PC-3 (cell line): Measurements from ENCODE around the gene HSD17B12. TPM values are rescaled to one million over a fixed set of nuclear protein-coding genes. Genes with fewer than 3 reads are reported as not detected.
A peak's percentile ranks its signal among the peaks of the same experiment; 100 is the strongest.

Experiments
- ATAC-seq: fragments of 200-7000 bp; cut with Tn5 transposase; 2 replicates; pipeline ENCODE4 v1.9.1; 2020; ENCODE audit warnings: mild to moderate bottlenecking, moderate library complexity
- BruUV-seq: library from RNA; stranded (reverse); fragments of 400-500 nt; replicated peaks from 2 replicates; lab custom pipeline; 2021; lab: Mats Ljungman, UMichigan
- CTCF ChIA-PET: fragments of 300-600 bp; sonication (Branson Sonifier 250); formaldehyde crosslinking; loops from one replicate; lab custom pipeline; 2022; ENCODE audit warnings: antibody characterized with exemption; lab: Charles Lee
- POLR2A ChIA-PET: fragments of 300-600 bp; sonication (Branson Sonifier 250); formaldehyde crosslinking; loops from one replicate; lab custom pipeline; 2022; ENCODE audit warnings: antibody characterized with exemption; ENCODE audit not compliant: unreplicated experiment; lab: Charles Lee
- DNase-seq: peaks from one replicate; pipeline ENCODE4 v3.0.0-alpha.2; 2015
- H2AFZ ChIP-seq: fragments of 300-600 bp; sonication (generic); 2 replicates; pipeline ENCODE4 v1.6.0; 2016; ENCODE audit warnings: antibody characterized with exemption, low read length
- H3F3A ChIP-seq: fragments of 300-600 bp; sonication (generic); one replicate; pipeline ENCODE4 v1.6.0; 2017; ENCODE audit warnings: antibody characterized with exemption, low read length, control low read depth, mild to moderate bottlenecking; ENCODE audit not compliant: unreplicated experiment
- H3K27ac ChIP-seq: fragments of 300-600 bp; sonication (generic); 2 replicates; pipeline ENCODE4 v1.5.1; 2016; ENCODE audit warnings: mild to moderate bottlenecking, low read length
- H3K27me3 ChIP-seq: fragments of 300-600 bp; sonication (generic); 2 replicates; pipeline ENCODE4 v1.6.1; 2016; ENCODE audit warnings: low read length, mixed read lengths
- H3K36me3 ChIP-seq: fragments of 300-600 bp; sonication (generic); 2 replicates; pipeline ENCODE4 v1.6.1; 2016; ENCODE audit warnings: low read depth, mixed run types, low read length, mixed read lengths
- H3K4me1 ChIP-seq: fragments of 300-600 bp; sonication (generic); 2 replicates; pipeline ENCODE4 v1.5.1; 2016; ENCODE audit warnings: low read length; ENCODE audit not compliant: insufficient read depth
- H3K4me2 ChIP-seq: fragments of 300-600 bp; sonication (generic); 2 replicates; pipeline ENCODE4 v1.6.0; 2016; ENCODE audit warnings: low read length
- H3K4me3 ChIP-seq: fragments of 300-600 bp; sonication (generic); 2 replicates; pipeline ENCODE4 v1.5.1; 2016; ENCODE audit warnings: mild to moderate bottlenecking, low read length, mixed read lengths
- H3K79me2 ChIP-seq: fragments of 300-600 bp; sonication (generic); 2 replicates; pipeline ENCODE4 v1.6.1; 2017; ENCODE audit warnings: low read length, mixed read lengths
- H3K9ac ChIP-seq: fragments of 300-600 bp; sonication (generic); 2 replicates; pipeline ENCODE4 v1.6.0; 2016; ENCODE audit warnings: mild to moderate bottlenecking, low read length
- H3K9me2 ChIP-seq: fragments of 300-600 bp; sonication (generic); replicated peaks from 2 replicates; pipeline ENCODE4 v1.6.1; 2016; ENCODE audit warnings: mixed run types, low read length, mixed read lengths
- H3K9me3 ChIP-seq: fragments of 300-600 bp; sonication (generic); 2 replicates; pipeline ENCODE4 v1.6.1; 2016; ENCODE audit warnings: low read length, mixed read lengths
- H4K20me1 ChIP-seq: fragments of 300-600 bp; sonication (generic); 2 replicates; pipeline ENCODE4 v1.6.1; 2016; ENCODE audit warnings: low read length, mixed read lengths
- EZH2 ChIP-seq: fragments of 300-600 bp; sonication (generic); IDR thresholded peaks from one replicate; pipeline ENCODE4 v1.6.1; 2017; ENCODE audit warnings: antibody characterized with exemption, mild to moderate bottlenecking, low read length; ENCODE audit not compliant: unreplicated experiment
- EZH2phosphoT487 ChIP-seq: fragments of 300-600 bp; sonication (generic); IDR thresholded peaks from 2 replicates; pipeline ENCODE4 v1.6.1; 2018; ENCODE audit warnings: mild to moderate bottlenecking, antibody characterized with exemption, low read length, borderline replicate concordance
- intact Hi-C: fragments of 100-400 bp; cut with micrococcal nuclease; formaldehyde crosslinking; loops from 2 replicates; pipeline ENCODE4 v1.9.0; 2023
- total RNA-seq: library from RNA; depleted of rRNA; stranded (reverse); fragments of >200 nt; gene quantifications from 2 replicates; pipeline ENCODE4 v1.2.3, GENCODE V29; 2014
- TF ChIP-seq, protein P1 (sequence below): fragments of 300-600 bp; sonication (generic); conservative IDR thresholded peaks from 2 replicates; pipeline ENCODE4 v1.5.1; 2017; ENCODE audit warnings: antibody characterized with exemption, low read depth, mild to moderate bottlenecking, low read length

HSD17B12 gene
- total RNA-seq, 1 experiment from 2014 or later, result 77.6 TPM

DNA sequence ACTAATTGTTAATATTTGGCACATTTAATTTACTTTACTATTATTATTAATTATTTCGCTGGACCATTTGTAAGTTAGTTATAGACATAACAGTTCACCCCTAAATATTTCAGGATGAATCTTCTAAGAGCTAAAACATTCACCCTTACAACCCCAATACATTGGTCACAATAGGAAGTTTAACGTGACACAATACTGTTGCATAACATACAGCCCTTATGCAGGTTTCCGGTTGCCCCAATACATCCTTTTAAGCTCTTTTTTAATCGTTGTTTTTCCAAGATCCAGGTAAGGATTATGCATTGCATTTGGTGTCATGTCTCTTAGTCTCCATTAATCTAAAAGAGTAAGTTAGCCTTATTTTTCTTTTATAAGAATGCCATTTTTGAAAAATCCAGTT, 71.2 kb downstream of the HSD17B12 start:
- H3K9me2 ChIP-seq, result no peaks in the 10 kb centered on the region
- BruUV-seq, result no TSS peak
- H3K79me2 ChIP-seq, result no peaks in the 10 kb centered on the region; the same call in 1 of the 2 replicates
- H3K27me3 ChIP-seq, result no peaks in the 10 kb centered on the region
- no peaks in the 10 kb centered on the region for H4K20me1 ChIP-seq
- H3K9ac ChIP-seq, result no peak overlapping the region
- POLR2A ChIA-PET, result no interaction called here
- no peak overlapping the region for H2AFZ ChIP-seq
- DNase-seq, result no peak
- intact Hi-C loops, result no loop called here
- H3K4me2 ChIP-seq, result no peak overlapping the region
- H3K4me1 ChIP-seq, result peaks cover 7% of the 10 kb centered on the region
- TF ChIP-seq EZH2phosphoT487 (no peak), EZH2 (no peak)
- TF ChIP-seq, protein P1, sequence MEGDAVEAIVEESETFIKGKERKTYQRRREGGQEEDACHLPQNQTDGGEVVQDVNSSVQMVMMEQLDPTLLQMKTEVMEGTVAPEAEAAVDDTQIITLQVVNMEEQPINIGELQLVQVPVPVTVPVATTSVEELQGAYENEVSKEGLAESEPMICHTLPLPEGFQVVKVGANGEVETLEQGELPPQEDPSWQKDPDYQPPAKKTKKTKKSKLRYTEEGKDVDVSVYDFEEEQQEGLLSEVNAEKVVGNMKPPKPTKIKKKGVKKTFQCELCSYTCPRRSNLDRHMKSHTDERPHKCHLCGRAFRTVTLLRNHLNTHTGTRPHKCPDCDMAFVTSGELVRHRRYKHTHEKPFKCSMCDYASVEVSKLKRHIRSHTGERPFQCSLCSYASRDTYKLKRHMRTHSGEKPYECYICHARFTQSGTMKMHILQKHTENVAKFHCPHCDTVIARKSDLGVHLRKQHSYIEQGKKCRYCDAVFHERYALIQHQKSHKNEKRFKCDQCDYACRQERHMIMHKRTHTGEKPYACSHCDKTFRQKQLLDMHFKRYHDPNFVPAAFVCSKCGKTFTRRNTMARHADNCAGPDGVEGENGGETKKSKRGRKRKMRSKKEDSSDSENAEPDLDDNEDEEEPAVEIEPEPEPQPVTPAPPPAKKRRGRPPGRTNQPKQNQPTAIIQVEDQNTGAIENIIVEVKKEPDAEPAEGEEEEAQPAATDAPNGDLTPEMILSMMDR, result no peak
- CTCF ChIA-PET, result no interaction called here
- H3K27ac ChIP-seq, result no peak overlapping the region
- peaks cover 8% of the 10 kb centered on the region; the same call in 1 of the 2 replicates for H3K36me3 ChIP-seq
- H3K4me3 ChIP-seq, result no peak overlapping the region
- no peak for ATAC-seq
- H3F3A ChIP-seq, result no peaks in the 10 kb centered on the region
- H3K9me3 ChIP-seq, result no peaks in the 10 kb centered on the region

DNA sequence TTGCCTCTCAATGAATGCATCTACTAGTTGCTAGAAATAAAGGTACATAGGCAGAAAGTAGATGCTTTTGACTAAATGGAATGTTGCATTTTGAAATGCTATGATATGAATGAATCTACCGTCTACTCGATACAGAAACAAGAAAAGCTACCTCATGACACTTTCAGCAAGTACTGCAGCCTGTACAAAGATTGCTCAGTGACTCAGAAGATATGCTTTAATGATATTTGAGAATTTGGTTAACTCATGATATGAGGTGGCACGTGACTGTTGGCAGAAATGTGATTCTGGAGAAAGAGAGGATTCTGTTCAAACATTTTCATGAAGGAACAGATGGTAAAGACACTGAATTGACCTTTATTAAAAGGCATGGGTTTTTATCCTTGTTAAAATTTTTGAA, 76.0 kb downstream of the HSD17B12 start:
- Histone ChIP-seq H3K4me1 (peaks cover 9% of the 10 kb centered on the region), H3K79me2 (no peaks in the 10 kb centered on the region), H3K4me3 (no peak overlapping the region), H3K27me3 (no peaks in the 10 kb centered on the region), H2AFZ (no peak overlapping the region), H3K27ac (no peak overlapping the region), H3K9me3 (no peaks in the 10 kb centered on the region), H3F3A (no peaks in the 10 kb centered on the region), H4K20me1 (no peaks in the 10 kb centered on the region), H3K36me3 (peaks cover 11% of the 10 kb centered on the region), H3K9me2 (no peaks in the 10 kb centered on the region), H3K4me2 (peak overlapping the region; percentile 23; the same call in 1 of the 2 replicates), H3K9ac (no peak overlapping the region)
- CTCF ChIA-PET, result interaction anchor here (0.8 kb wide), 1 partner anchor 19 kb away, joined by 3 read pairs; no protein-coding TSS in a partner anchor
- peak; percentile 43 for DNase-seq
- peak; percentile 94 for ATAC-seq
- POLR2A ChIA-PET, result no interaction called here
- no TSS peak for BruUV-seq
- intact Hi-C loops, result no loop called here
- no peak for TF ChIP-seq EZH2phosphoT487
- TF ChIP-seq, protein P1, result no peak
- no peak for TF ChIP-seq EZH2

DNA sequence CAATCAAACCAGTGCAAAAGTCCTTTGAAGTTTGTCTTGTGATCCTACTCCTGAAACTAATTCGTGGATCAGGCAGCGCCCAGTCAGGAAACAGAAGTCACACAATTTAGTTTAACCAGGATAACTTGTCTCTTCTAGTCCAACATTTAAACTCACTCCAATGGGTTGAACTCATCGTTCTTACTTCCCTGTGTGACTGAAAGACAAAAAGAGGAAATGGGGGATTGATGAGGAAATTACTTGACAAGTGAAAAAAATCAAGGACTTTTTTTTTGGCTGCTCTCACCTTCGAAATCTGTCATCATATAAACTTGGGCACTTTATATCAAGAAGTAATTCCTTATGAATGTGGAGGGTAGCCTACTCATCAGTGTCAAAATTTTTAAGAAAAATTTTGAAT, 78.4 kb downstream of the HSD17B12 start:
- Histone ChIP-seq H3K27ac (no peak overlapping the region), H3F3A (no peaks in the 10 kb centered on the region), H3K9me3 (no peaks in the 10 kb centered on the region), H3K9ac (no peak overlapping the region), H3K79me2 (no peaks in the 10 kb centered on the region), H3K4me2 (no peak overlapping the region), H3K4me1 (peaks cover 9% of the 10 kb centered on the region), H4K20me1 (no peaks in the 10 kb centered on the region), H3K9me2 (no peaks in the 10 kb centered on the region), H3K27me3 (no peaks in the 10 kb centered on the region), H3K4me3 (no peak overlapping the region), H2AFZ (no peak overlapping the region), H3K36me3 (peaks cover 11% of the 10 kb centered on the region)
- ChIA-PET CTCF (no interaction called here), POLR2A (no interaction called here)
- no peak for ATAC-seq
- DNase-seq, result no peak
- intact Hi-C loops, result no loop called here
- TF ChIP-seq EZH2, result no peak
- no peak for TF ChIP-seq EZH2phosphoT487
- TF ChIP-seq, protein P1, result no peak
- BruUV-seq, result no TSS peak
